OCI-LY3 (cell line): ENCODE results near the gene LCE7A.

ENCODE experiments used
- EZH2phosphoT487 ChIP-seq: fragments of 200-600 bp; shearing (Covaris generic); IDR thresholded peaks from 2 replicates; pipeline ENCODE4 v1.6.1; 2018; ENCODE audit warnings: antibody characterized with exemption, mixed run types, low read depth
- TF ChIP-seq, protein P1 (sequence below): fragments of 200-600, 300-600 bp; sonication (generic); IDR thresholded peaks from 2 replicates; pipeline ENCODE4 v1.5.1; 2014; ENCODE audit warnings: antibody characterized with exemption, low read length, low read depth

DNA sequence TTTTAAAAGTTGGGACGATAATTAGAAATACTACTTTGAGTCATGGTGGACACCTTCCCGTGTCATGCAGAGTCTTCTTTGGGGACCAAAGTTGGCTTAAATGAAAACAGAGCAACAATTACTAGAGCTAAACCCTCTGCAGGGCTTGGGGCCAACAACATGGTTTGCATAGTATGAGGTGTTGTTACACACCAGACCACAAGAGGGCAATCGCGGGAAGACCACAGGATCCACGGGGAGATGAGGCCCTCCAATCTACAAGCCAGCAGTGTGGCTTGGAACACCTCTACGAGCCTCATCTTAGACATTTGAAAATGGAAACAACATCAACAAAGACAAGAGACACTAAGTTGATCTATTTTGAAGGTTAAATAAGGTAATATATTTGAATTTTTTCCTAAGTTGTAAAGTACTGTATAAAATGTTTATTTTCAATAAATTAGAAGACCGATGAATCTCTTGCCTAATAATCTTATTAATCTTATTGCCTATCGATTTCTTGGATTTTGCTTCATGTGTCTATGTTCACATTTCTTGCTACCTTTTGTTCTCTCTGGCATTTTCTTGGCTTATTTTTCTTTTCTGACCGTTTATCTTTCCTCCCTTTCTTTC lies 10.1 kb downstream of the LCE7A start:
- TF ChIP-seq, protein P1, sequence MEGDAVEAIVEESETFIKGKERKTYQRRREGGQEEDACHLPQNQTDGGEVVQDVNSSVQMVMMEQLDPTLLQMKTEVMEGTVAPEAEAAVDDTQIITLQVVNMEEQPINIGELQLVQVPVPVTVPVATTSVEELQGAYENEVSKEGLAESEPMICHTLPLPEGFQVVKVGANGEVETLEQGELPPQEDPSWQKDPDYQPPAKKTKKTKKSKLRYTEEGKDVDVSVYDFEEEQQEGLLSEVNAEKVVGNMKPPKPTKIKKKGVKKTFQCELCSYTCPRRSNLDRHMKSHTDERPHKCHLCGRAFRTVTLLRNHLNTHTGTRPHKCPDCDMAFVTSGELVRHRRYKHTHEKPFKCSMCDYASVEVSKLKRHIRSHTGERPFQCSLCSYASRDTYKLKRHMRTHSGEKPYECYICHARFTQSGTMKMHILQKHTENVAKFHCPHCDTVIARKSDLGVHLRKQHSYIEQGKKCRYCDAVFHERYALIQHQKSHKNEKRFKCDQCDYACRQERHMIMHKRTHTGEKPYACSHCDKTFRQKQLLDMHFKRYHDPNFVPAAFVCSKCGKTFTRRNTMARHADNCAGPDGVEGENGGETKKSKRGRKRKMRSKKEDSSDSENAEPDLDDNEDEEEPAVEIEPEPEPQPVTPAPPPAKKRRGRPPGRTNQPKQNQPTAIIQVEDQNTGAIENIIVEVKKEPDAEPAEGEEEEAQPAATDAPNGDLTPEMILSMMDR: peak; percentile 78
- TF ChIP-seq EZH2phosphoT487: no peak
